HAP-1 (cell line): ENCODE measurements around the gene TTC29.
"Not testable (repeated sequence)": the region's sequence is repeated elsewhere in the genome, so short reads cannot be mapped to it uniquely, and the experiment has no call there.

Source experiments
- DNase-seq, 2 experiments: peaks; one replicate each; pipeline ENCODE4 v3.0.0-alpha.2; 2016 to 2020; ENCODE audit warnings: low spot score in 2 of 2
- H3K27me3 ChIP-seq: fragments of 250-450 bp; sonication (Bioruptor Pico); 2 replicates; pipeline ENCODE4 v1.5.1; 2020; ENCODE audit warnings: low read depth, mild to moderate bottlenecking, moderate library complexity
- H3K36me3 ChIP-seq: fragments of 250-450 bp; sonication (Bioruptor Pico); replicated peaks from 2 replicates; pipeline ENCODE4 v1.5.1; 2020; ENCODE audit warnings: mild to moderate bottlenecking
- H3K4me1 ChIP-seq: fragments of 250-450 bp; sonication (Bioruptor Pico); 2 replicates; pipeline ENCODE4 v1.5.1; 2020; ENCODE audit warnings: mild to moderate bottlenecking
- H3K4me3 ChIP-seq: fragments of 250-450 bp; sonication (Bioruptor Pico); 2 replicates; pipeline ENCODE4 v1.5.1; 2020; ENCODE audit warnings: mild to moderate bottlenecking, moderate library complexity
- H3K9me3 ChIP-seq: fragments of 250-450 bp; sonication (Bioruptor Pico); 2 replicates; pipeline ENCODE4 v1.5.1; 2020; ENCODE audit warnings: mild to moderate bottlenecking, moderate library complexity
- in situ Hi-C: fragments of 300-500 bp; cut with MboI; formaldehyde crosslinking; loops from 3 replicates; pipeline ENCODE4 v1.14.3; 2020; ENCODE audit warnings: low sequenced_read_pairs, inconsistent platforms, mixed read lengths

TTC29 gene

DNA sequence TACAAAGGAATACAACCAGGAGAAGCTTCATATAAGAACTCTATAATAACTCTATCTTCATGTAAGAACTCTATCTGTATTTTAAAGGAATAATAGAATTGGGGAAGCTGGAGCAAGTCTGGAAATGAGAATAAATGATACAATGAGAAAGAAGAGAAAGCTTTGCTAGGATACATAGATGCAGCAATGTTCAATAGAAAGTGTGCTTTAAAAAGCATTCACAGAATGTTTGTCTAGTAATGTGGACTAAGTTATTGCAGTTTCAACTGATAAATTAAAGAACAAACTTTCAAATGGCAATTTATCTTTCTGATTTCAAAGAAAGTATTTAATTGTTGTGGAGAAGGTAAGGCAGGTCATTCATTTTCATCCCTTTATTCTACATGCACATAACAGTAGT, 104.9 kb downstream of the TTC29 start:
- Histone ChIP-seq H3K27me3 (0 out of 2 replicates have a peak, but pooled peaks cover 2% of the 10 kb centered on the region), H3K4me3 (no peak overlapping the region), H3K36me3 (no peaks in the 10 kb centered on the region), H3K9me3 (no peaks in the 10 kb centered on the region), H3K4me1 (no peaks in the 10 kb centered on the region)
- in situ Hi-C loops = no loop called here
- DNase-seq = no peak

GRCh38 chr4:146835096-146835495, 110.6 kb downstream of the TTC29 start:
- H3K27me3 ChIP-seq = no peaks in the 10 kb centered on the region

DNA sequence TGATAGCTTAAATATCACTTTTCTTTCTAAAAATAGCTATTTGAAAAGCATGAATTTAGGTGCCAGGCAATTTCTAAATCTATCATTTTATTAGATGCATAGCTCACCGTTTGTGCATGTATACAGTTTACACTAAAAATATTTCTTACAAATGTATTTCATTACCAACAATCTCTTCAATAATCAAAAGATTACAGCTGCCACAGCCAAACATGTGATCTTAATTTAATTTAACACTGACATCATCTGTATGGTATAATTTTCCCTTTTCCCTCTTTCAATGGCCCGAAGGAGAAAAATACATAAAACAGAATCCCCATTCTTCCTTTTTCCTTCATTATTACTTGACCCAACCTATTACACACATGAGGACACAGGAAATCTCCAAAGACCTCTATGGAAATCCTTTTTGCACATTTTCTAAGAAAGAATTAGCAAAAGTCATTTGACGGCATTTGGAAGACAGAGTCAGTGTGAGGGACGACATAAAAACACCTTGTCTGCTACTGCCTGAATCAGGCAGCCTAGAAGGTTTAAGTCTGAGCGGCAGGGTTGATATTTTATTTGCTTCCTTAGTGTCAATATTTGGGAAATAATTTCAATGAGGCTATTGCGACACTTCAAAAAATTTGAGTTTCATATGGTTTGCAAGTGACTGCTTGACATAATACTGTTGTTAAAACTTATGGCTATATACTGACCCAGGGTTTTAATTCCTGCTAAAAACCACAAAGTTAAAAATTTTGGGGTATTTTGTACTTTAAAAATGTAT, 111.2 kb downstream of the TTC29 start:
- Histone ChIP-seq H3K9me3 (no peaks in the 10 kb centered on the region), H3K4me3 (no peak overlapping the region)
- in situ Hi-C loops = no loop called here

More at GRCh38 chr4:146835096-146835495, 110.6 kb downstream of the TTC29 start:
- in situ Hi-C loops = no loop called here
- DNase-seq = no peak
- no peaks in the 10 kb centered on the region for H3K4me1 ChIP-seq
- H3K36me3 ChIP-seq = no peaks in the 10 kb centered on the region
- no peak overlapping the region for H3K4me3 ChIP-seq
- no peaks in the 10 kb centered on the region for H3K9me3 ChIP-seq

DNA sequence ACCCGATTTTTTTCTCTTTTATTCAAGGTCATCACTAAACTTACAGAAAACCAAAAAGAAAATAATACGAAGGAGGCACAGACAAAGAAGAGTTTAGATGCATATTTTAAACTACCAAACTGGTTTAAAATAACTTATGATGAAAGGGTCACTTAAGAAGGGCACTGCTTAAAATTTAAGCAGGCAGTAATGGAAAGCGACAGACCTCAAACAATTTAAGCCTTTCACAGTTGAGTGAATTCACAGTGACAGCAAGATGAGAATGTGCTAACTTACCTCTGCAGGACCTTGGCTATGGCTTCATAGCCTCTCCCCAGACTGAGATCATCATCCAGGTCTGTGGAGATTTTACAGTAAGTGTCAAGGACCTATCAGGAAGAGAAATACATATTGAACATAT, 112.1 kb downstream of the TTC29 start:
- no peaks in the 10 kb centered on the region for H3K4me1 ChIP-seq
- H3K4me3 ChIP-seq = no peak overlapping the region
- no peaks in the 10 kb centered on the region for H3K9me3 ChIP-seq
- H3K27me3 ChIP-seq = no peaks in the 10 kb centered on the region
- in situ Hi-C loops = no loop called here
- H3K36me3 ChIP-seq = no peaks in the 10 kb centered on the region
- no peak for DNase-seq

More for the DNA sequence above, 111.2 kb downstream of the TTC29 start:
- H3K27me3 ChIP-seq = no peaks in the 10 kb centered on the region
- H3K4me1 ChIP-seq = no peaks in the 10 kb centered on the region
- no peaks in the 10 kb centered on the region for H3K36me3 ChIP-seq
- no peak for DNase-seq

GRCh38 chr4:146822980-146823379, 122.7 kb downstream of the TTC29 start:
- H3K4me3 ChIP-seq, in situ Hi-C loops, H3K4me1 ChIP-seq, H3K9me3 ChIP-seq, H3K36me3 ChIP-seq, H3K27me3 ChIP-seq, DNase-seq: not testable (repeated sequence)

- Histone ChIP-seq H3K9me3 (no peaks in the 10 kb centered on the region), H3K27me3 (no peaks in the 10 kb centered on the region), H3K36me3 (no peaks in the 10 kb centered on the region), H3K4me1 (no peaks in the 10 kb centered on the region), H3K4me3 (no peak overlapping the region)
- DNase-seq = no peak
- in situ Hi-C loops = no loop called here
These were observed 130.9 kb downstream of the TTC29 start for GRCh38 chr4:146814750-146815149.

- in situ Hi-C loops = no loop called here
- Histone ChIP-seq H3K27me3 (no peaks in the 10 kb centered on the region), H3K4me1 (no peaks in the 10 kb centered on the region), H3K9me3 (no peaks in the 10 kb centered on the region), H3K36me3 (no peaks in the 10 kb centered on the region), H3K4me3 (no peak overlapping the region)
- no peak for DNase-seq
These were observed 150.0 kb downstream of the TTC29 start for GRCh38 chr4:146795711-146796110.

DNA sequence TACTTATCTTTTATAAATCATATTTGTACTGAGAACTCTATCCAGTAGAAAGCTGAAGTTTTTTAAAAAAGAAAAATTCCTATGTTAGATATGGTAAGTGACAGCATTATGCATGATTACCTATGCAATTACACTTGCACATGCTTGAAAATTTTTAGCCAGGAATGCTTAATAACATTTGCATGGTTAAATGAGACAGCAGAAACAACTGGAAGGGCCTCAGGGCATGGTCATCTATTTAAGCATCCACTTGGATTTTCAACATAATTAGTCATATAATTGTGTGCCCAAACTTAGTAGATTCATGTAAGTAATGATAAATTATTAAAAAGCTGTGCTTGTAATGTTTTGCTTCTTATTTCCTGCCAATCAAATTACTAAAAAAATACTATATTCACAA, 151.9 kb downstream of the TTC29 start:
- no peaks in the 10 kb centered on the region for H3K36me3 ChIP-seq
- no peaks in the 10 kb centered on the region for H3K9me3 ChIP-seq
- in situ Hi-C loops = no loop called here
- H3K4me3 ChIP-seq = no peak overlapping the region
- H3K27me3 ChIP-seq = no peaks in the 10 kb centered on the region
- DNase-seq = no peak
- no peaks in the 10 kb centered on the region for H3K4me1 ChIP-seq

DNA sequence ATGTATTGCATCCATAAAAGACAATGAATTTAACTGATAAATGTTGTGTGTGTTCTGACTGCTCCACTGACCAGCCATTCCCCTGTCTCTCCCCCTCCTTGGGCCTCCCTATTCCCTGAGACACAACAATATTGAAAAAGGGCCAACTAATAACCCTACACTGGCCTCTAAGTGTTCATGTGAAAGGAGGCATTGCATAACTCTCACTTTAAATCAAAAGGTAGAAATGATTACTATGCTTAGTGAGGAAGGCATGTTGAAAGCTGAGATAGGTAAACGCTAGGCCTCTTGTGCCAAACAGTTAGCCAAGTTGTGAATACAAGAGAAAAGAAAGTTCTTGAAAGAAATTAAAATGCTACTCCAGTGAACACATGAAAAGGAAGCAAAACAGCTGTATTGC, 154.2 kb downstream of the TTC29 start:
- Histone ChIP-seq H3K4me1 (no peaks in the 10 kb centered on the region), H3K9me3 (no peaks in the 10 kb centered on the region), H3K36me3 (no peaks in the 10 kb centered on the region), H3K4me3 (no peak overlapping the region), H3K27me3 (no peaks in the 10 kb centered on the region)
- in situ Hi-C loops = no loop called here
- no peak for DNase-seq

- no peak for DNase-seq
- no peaks in the 10 kb centered on the region for H3K36me3 ChIP-seq
- H3K4me1 ChIP-seq = no peaks in the 10 kb centered on the region
- no peak overlapping the region for H3K4me3 ChIP-seq
- in situ Hi-C loops = no loop called here
- H3K9me3 ChIP-seq = no peaks in the 10 kb centered on the region
- H3K27me3 ChIP-seq = no peaks in the 10 kb centered on the region
These were observed 155.1 kb downstream of the TTC29 start for GRCh38 chr4:146790515-146790914.

- DNase-seq = no peak
- no peaks in the 10 kb centered on the region for H3K27me3 ChIP-seq
- no peaks in the 10 kb centered on the region for H3K36me3 ChIP-seq
- H3K4me1 ChIP-seq = no peaks in the 10 kb centered on the region
- in situ Hi-C loops = no loop called here
- H3K9me3 ChIP-seq = no peaks in the 10 kb centered on the region
- H3K4me3 ChIP-seq = no peak overlapping the region
These were observed 157.9 kb downstream of the TTC29 start for GRCh38 chr4:146787731-146788130.

- Histone ChIP-seq H3K4me3 (no peak overlapping the region), H3K4me1 (no peaks in the 10 kb centered on the region), H3K9me3 (no peaks in the 10 kb centered on the region), H3K36me3 (no peaks in the 10 kb centered on the region), H3K27me3 (no peaks in the 10 kb centered on the region; the same call in 1 of the 2 replicates)
- no peak for DNase-seq
- in situ Hi-C loops = no loop called here
These were observed 169.0 kb downstream of the TTC29 start for GRCh38 chr4:146776691-146777090.

- Histone ChIP-seq H3K4me1 (no peaks in the 10 kb centered on the region), H3K36me3 (no peaks in the 10 kb centered on the region), H3K4me3 (no peak overlapping the region), H3K9me3 (no peaks in the 10 kb centered on the region), H3K27me3 (no peaks in the 10 kb centered on the region)
- DNase-seq = no peak
- in situ Hi-C loops = no loop called here
These were observed 182.1 kb downstream of the TTC29 start for GRCh38 chr4:146763560-146763959.

- no peak for DNase-seq
- Histone ChIP-seq H3K27me3 (no peaks in the 10 kb centered on the region), H3K36me3 (no peaks in the 10 kb centered on the region), H3K4me1 (no peaks in the 10 kb centered on the region), H3K4me3 (no peak overlapping the region), H3K9me3 (no peaks in the 10 kb centered on the region)
- in situ Hi-C loops = no loop called here
These were observed 183.6 kb downstream of the TTC29 start for GRCh38 chr4:146762016-146762415.

- H3K27me3 ChIP-seq = no peaks in the 10 kb centered on the region
- in situ Hi-C loops = no loop called here
- H3K36me3 ChIP-seq = no peaks in the 10 kb centered on the region
- H3K9me3 ChIP-seq = no peaks in the 10 kb centered on the region
- no peaks in the 10 kb centered on the region for H3K4me1 ChIP-seq
- H3K4me3 ChIP-seq = no peak overlapping the region
- no peak for DNase-seq
These were observed 203.2 kb downstream of the TTC29 start for GRCh38 chr4:146742416-146742815.
